K562 (cell line): ENCODE data around the gene CTIF. TPM values are rescaled to one million over a fixed set of nuclear protein-coding genes. Genes with fewer than 3 reads are reported as not detected.

Experiments used
- ARHGAP35 ChIP-seq: fragments of 450-650 bp; IDR thresholded peaks from 2 replicates; pipeline ENCODE4 v1.6.1; 2018; ENCODE audit not compliant: partially characterized antibody
- BACH1 ChIP-seq: fragments of 200-800 bp; sonication (Bioruptor generic); IDR thresholded peaks from 2 replicates; pipeline ENCODE4 v1.6.1; 2016; ENCODE audit warnings: missing genetic modification characterization, missing compliant biosample characterization
- CEBPB ChIP-seq: fragments of 450-650 bp; IDR thresholded peaks from 2 replicates; pipeline ENCODE4 v1.6.1; 2016; ENCODE audit warnings: missing genetic modification characterization, missing compliant biosample characterization
- EZH2 ChIP-seq: IDR thresholded peaks from 2 replicates; pipeline ENCODE4 v1.6.1; 2012; ENCODE audit warnings: low read depth, mild to moderate bottlenecking, inconsistent platforms, low read length, borderline replicate concordance
- FOXJ3 ChIP-seq: sonication (generic); formaldehyde crosslinking; IDR thresholded peaks from 2 replicates; pipeline ENCODE4 v1.4.0; 2020; ENCODE audit warnings: mild to moderate bottlenecking, missing genetic modification reagents
- GABPB2 ChIP-seq: fragments of 250-450 bp; sonication (Bioruptor Pico); conservative IDR thresholded peaks from 2 replicates; pipeline ENCODE4 v1.5.1; 2021; ENCODE audit warnings: mild to moderate bottlenecking
- MBD2 ChIP-seq: sonication (generic); IDR thresholded peaks from 2 replicates; pipeline ENCODE4 v1.6.1; 2016; ENCODE audit warnings: low read depth, borderline replicate concordance
- SAP30 ChIP-seq: fragments of 200-600 bp; sonication (generic); IDR thresholded peaks from 2 replicates; pipeline ENCODE4 v1.6.1; 2012; ENCODE audit warnings: borderline replicate concordance, low read depth, mild to moderate bottlenecking, moderate library complexity, low read length, control low read depth, inconsistent platforms; ENCODE audit not compliant: insufficient read depth, poor library complexity, severe bottlenecking
- SLC30A9 ChIP-seq: fragments of 250-450 bp; sonication (Bioruptor Pico); IDR thresholded peaks from 2 replicates; pipeline ENCODE4 v1.8.0; 2022; ENCODE audit warnings: mild to moderate bottlenecking, moderate library complexity
- SRF ChIP-seq, 2 experiments: fragments of 250-450, 450-650 bp in 1 of 2; sonication (Bioruptor Pico) in 1 of 2; sonication (generic) in 1 of 2; formaldehyde crosslinking; IDR thresholded peaks; 2 replicates each; pipeline versions ENCODE4 v1.5.0 to v1.5.1; 2020 to 2022; ENCODE audit warnings: mild to moderate bottlenecking in 1 of 2, missing genetic modification reagents in 1 of 2
- ZFP1 ChIP-seq: fragments of 450-650 bp; formaldehyde crosslinking; IDR thresholded peaks from 2 replicates; pipeline ENCODE4 v1.4.0; 2020; ENCODE audit warnings: mild to moderate bottlenecking, mixed read lengths
- ZNF146 ChIP-seq: IDR thresholded peaks from one replicate; pipeline ENCODE4 v1.6.1; 2018; ENCODE audit warnings: missing compliant biosample characterization; ENCODE audit not compliant: unreplicated experiment
- ZNF175 ChIP-seq: fragments of 200-800 bp; sonication (Bioruptor generic); IDR thresholded peaks from 2 replicates; pipeline ENCODE4 v1.6.1; 2016; ENCODE audit warnings: low read depth, mild to moderate bottlenecking, missing genetic modification characterization, missing compliant biosample characterization
- polyA plus RNA-seq, 8 experiments: library from polyadenylated mRNA; depleted of rRNA in 4 of 8; stranded (reverse) in 5 of 8; unstranded in 3 of 8; fragments of >200 nt; fragmentation: Nextera tagmentation in 2 of 8; fragmentation: Illumina TruSeq in 1 of 8; extraction: Ambion mirVana in 2 of 8; extraction: Trizol in 1 of 8; gene quantifications; 2 replicates each; pipeline versions ENCODE4 v1.2.1 to v1.2.3, GENCODE V29; 2011 to 2014; ENCODE audit warnings: inconsistent platforms in 1 of 8, missing spikeins in 1 of 8
- total RNA-seq, 7 experiments: library from RNA; depleted of rRNA in 6 of 7; stranded (reverse); fragments of >200 nt in 6 of 7; fragmentation: Illumina TruSeq in 2 of 7; extraction: Trizol in 2 of 7; gene quantifications; 2 replicates each; pipeline versions ENCODE4 v1.2.1 to v1.2.3, GENCODE V29; 2011 to 2021; ENCODE audit warnings: low replicate concordance in 1 of 7
- TF ChIP-seq, protein P1 (sequence below): fragments of 250-450 bp; sonication (Bioruptor Pico); IDR thresholded peaks from 2 replicates; pipeline ENCODE4 v1.5.0; 2021; ENCODE audit warnings: mild to moderate bottlenecking, borderline replicate concordance
- TF ChIP-seq, protein P2 (sequence below), 3 experiments: fragments of 200-800 bp in 1 of 3; sonication (Bioruptor generic) in 1 of 3; sonication (generic) in 1 of 3; formaldehyde crosslinking in 1 of 3; IDR thresholded peaks; 2 replicates each; pipeline versions ENCODE4 v1.6.1 to v1.8.0; 2016 to 2022; ENCODE audit warnings: mild to moderate bottlenecking in 2 of 3, missing compliant biosample characterization in 2 of 3, missing genetic modification characterization in 2 of 3, missing genetic modification reagents in 1 of 3
- TF ChIP-seq, protein P3 (sequence below): fragments of 250-450 bp; sonication (Bioruptor Pico); IDR thresholded peaks from 2 replicates; pipeline ENCODE4 v1.8.0; 2021; ENCODE audit warnings: moderate library complexity, mild to moderate bottlenecking, inconsistent platforms
- TF ChIP-seq, protein P4 (sequence below), 2 experiments: fragments of 450-650 bp in 1 of 2; sonication (generic) in 1 of 2; formaldehyde crosslinking in 1 of 2; IDR thresholded peaks in 1 of 2; conservative IDR thresholded peaks in 1 of 2; 2 replicates each; pipeline versions ENCODE4 v1.6.1 to v1.8.1; 2016 to 2023; ENCODE audit warnings: mild to moderate bottlenecking in 2 of 2, moderate library complexity in 2 of 2, inconsistent platforms in 1 of 2, missing genetic modification reagents in 1 of 2
- TF ChIP-seq, protein P5 (sequence below): fragments of 450-650 bp; conservative IDR thresholded peaks from 2 replicates; pipeline ENCODE4 v1.6.1; 2016; ENCODE audit warnings: missing genetic modification characterization, low read depth, mild to moderate bottlenecking, control low read depth, missing compliant biosample characterization

CTIF gene
- total and polyA plus RNA-seq, 9 of the 15 experiments (the other 6 are each of a cell fraction or from before 2014, with no cell fraction given), result 0.17 to 11.5 (median 2.2) TPM

DNA sequence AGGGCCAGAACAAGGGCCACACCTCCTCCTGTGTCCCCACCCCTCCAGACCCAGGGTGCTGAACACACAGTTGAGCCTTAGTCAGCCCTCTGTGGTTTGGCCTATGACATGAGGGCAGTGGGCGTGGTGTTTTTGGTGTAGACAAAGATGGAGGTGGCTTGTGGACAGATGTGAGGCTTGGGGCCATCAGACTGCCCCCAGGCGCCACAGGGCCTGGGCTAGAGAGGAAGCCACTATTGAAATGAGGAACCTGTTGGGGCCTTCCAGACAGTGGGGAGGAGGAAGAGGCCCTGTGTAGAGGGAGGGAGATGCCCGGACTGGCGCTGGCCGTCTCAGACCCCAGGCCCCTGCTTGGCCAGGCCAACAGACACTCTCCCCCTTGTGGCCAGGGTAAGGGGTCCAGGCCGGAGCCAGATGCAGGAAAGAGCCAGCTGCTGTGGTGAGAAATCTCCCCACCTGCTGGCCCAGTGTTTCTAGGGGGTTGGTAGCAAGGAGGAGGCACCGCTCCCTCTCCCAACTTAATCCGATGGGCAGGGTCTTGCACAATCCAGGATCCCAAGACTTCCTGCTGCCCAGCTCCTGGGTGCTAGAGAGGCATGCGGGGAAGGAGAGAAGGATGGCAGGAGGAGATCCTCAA lies 358.2 kb downstream of the CTIF start (continued):
- TF ChIP-seq BACH1, result no peak; the same call in 1 of the 2 replicates
- TF ChIP-seq, protein P1, sequence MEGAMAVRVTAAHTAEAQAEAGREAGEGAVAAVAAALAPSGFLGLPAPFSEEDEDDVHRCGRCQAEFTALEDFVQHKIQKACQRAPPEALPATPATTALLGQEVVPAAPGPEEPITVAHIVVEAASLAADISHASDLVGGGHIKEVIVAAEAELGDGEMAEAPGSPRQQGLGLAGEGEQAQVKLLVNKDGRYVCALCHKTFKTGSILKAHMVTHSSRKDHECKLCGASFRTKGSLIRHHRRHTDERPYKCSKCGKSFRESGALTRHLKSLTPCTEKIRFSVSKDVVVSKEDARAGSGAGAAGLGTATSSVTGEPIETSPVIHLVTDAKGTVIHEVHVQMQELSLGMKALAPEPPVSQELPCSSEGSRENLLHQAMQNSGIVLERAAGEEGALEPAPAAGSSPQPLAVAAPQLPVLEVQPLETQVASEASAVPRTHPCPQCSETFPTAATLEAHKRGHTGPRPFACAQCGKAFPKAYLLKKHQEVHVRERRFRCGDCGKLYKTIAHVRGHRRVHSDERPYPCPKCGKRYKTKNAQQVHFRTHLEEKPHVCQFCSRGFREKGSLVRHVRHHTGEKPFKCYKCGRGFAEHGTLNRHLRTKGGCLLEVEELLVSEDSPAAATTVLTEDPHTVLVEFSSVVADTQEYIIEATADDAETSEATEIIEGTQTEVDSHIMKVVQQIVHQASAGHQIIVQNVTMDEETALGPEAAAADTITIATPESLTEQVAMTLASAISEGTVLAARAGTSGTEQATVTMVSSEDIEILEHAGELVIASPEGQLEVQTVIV, result no peak
- no peak for TF ChIP-seq SAP30
- no peak for TF ChIP-seq SRF (CRISPR knock-in tag; IDR thresholded peaks at IDR 0.05)
- peak; percentile 55; the same call in 1 of the 2 replicates for TF ChIP-seq CEBPB (tag)
- TF ChIP-seq GABPB2 (CRISPR knock-in tag), result no peak
- no peak for TF ChIP-seq SLC30A9 (CRISPR knock-in tag)
- no peak for TF ChIP-seq ZNF175 (CRISPR knock-in tag)
- TF ChIP-seq, protein P2, sequence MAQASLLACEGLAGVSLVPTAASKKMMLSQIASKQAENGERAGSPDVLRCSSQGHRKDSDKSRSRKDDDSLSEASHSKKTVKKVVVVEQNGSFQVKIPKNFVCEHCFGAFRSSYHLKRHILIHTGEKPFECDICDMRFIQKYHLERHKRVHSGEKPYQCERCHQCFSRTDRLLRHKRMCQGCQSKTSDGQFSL (CRISPR knock-in tag; IDR thresholded peaks at IDR 0.05), result no peak
- TF ChIP-seq, protein P2 (tag; IDR thresholded peaks at IDR 0.05), result no peak
- TF ChIP-seq, protein P3, sequence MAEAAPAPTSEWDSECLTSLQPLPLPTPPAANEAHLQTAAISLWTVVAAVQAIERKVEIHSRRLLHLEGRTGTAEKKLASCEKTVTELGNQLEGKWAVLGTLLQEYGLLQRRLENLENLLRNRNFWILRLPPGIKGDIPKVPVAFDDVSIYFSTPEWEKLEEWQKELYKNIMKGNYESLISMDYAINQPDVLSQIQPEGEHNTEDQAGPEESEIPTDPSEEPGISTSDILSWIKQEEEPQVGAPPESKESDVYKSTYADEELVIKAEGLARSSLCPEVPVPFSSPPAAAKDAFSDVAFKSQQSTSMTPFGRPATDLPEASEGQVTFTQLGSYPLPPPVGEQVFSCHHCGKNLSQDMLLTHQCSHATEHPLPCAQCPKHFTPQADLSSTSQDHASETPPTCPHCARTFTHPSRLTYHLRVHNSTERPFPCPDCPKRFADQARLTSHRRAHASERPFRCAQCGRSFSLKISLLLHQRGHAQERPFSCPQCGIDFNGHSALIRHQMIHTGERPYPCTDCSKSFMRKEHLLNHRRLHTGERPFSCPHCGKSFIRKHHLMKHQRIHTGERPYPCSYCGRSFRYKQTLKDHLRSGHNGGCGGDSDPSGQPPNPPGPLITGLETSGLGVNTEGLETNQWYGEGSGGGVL (CRISPR knock-in tag), result no peak
- TF ChIP-seq FOXJ3, result no peak
- no peak for TF ChIP-seq MBD2
- TF ChIP-seq EZH2, result no peak
- TF ChIP-seq ZNF146, result no peak
- TF ChIP-seq, protein P4, sequence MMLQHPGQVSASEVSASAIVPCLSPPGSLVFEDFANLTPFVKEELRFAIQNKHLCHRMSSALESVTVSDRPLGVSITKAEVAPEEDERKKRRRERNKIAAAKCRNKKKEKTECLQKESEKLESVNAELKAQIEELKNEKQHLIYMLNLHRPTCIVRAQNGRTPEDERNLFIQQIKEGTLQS (IDR thresholded peaks at IDR 0.05), result 0 out of 2 replicates have a peak, but pooled peaks have one; percentile 32
- TF ChIP-seq, protein P4 (CRISPR knock-in tag; conservative IDR thresholded peaks at IDR 0.05), result no peak
- no peak for TF ChIP-seq ZFP1 (CRISPR knock-in tag)
- TF ChIP-seq ARHGAP35, result no peak
- TF ChIP-seq, protein P5, sequence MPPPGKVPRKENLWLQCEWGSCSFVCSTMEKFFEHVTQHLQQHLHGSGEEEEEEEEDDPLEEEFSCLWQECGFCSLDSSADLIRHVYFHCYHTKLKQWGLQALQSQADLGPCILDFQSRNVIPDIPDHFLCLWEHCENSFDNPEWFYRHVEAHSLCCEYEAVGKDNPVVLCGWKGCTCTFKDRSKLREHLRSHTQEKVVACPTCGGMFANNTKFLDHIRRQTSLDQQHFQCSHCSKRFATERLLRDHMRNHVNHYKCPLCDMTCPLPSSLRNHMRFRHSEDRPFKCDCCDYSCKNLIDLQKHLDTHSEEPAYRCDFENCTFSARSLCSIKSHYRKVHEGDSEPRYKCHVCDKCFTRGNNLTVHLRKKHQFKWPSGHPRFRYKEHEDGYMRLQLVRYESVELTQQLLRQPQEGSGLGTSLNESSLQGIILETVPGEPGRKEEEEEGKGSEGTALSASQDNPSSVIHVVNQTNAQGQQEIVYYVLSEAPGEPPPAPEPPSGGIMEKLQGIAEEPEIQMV, result no peak
